Uterus (tissue), 4 donors: Measurements from ENCODE around the gene CHST1. TPM values are rescaled to one million over a fixed set of nuclear protein-coding genes. Genes with fewer than 3 reads are reported as not detected.

Experiments used
- DNase-seq, 2 donors: peaks; one replicate each; pipeline ENCODE4 v3.0.0-alpha.2; 2019 to 2020
- H3K27ac ChIP-seq, 2 donors: fragments of 200-600 bp; sonication (generic); 1 replicate in 1 of 2; 2 replicates in 1 of 2; pipeline ENCODE4 v1.5.1; 2016 to 2018
- H3K27me3 ChIP-seq, 2 donors: fragments of 200-600 bp; sonication (generic); one replicate each; pipeline ENCODE4 v1.5.1; 2018 to 2019; ENCODE audit warnings: control low read depth in 1 of 2
- H3K36me3 ChIP-seq, 2 donors: fragments of 200-600 bp; sonication (generic); one replicate each; pipeline ENCODE4 v1.5.1; 2019; ENCODE audit warnings: control low read depth in 1 of 2
- H3K4me1 ChIP-seq, 2 donors: fragments of 200-600 bp; sonication (generic); one replicate each; pipeline ENCODE4 v1.5.1; 2018 to 2019; ENCODE audit warnings: control low read depth in 1 of 2
- H3K4me3 ChIP-seq, 2 donors: fragments of 200-600 bp; sonication (generic); 1 replicate in 1 of 2; 2 replicates in 1 of 2; pipeline ENCODE4 v1.5.1; 2018 to 2019; ENCODE audit warnings: mild to moderate bottlenecking in 1 of 2
- H3K9me3 ChIP-seq, 2 donors: fragments of 200-600 bp; sonication (generic); one replicate each; pipeline ENCODE4 v1.5.1; 2019; ENCODE audit warnings: control low read depth in 1 of 2
- CTCF ChIP-seq, 4 experiments: fragments of 200-600 bp in 2 of 4; fragments of 450-650 bp in 2 of 4; sonication (generic) in 2 of 4; IDR thresholded peaks; one replicate each; pipeline ENCODE4 v1.5.1; 2016 to 2019; ENCODE audit warnings: antibody characterized with exemption in 4 of 4, mild to moderate bottlenecking in 2 of 4, moderate library complexity in 1 of 4
- POLR2A ChIP-seq, 2 donors: fragments of 450-650 bp; IDR thresholded peaks; one replicate each; pipeline ENCODE4 v1.6.1; 2016; ENCODE audit warnings: antibody characterized with exemption in 2 of 2, mild to moderate bottlenecking in 1 of 2, moderate library complexity in 1 of 2
- intact Hi-C: fragments of 100-400 bp; cut with DNase I; formaldehyde crosslinking; loops from one replicate; pipeline ENCODE4 v1.15.1; 2023; ENCODE audit warnings: low total_unique reads
- total RNA-seq, 4 donors: library from RNA; depleted of rRNA in 3 of 4; stranded (reverse); fragments of >200 nt in 3 of 4; gene quantifications; one replicate each; pipeline versions ENCODE4 v1.1.0 to v1.2.4, GENCODE V29; 2014 to 2023
- donor health status: DM: yes; HTN: yes; CAD: no.

CHST1 gene
- total RNA-seq, 4 donors from 2014 or later = 2.4 to 7.9 (median 5.9) TPM

DNA sequence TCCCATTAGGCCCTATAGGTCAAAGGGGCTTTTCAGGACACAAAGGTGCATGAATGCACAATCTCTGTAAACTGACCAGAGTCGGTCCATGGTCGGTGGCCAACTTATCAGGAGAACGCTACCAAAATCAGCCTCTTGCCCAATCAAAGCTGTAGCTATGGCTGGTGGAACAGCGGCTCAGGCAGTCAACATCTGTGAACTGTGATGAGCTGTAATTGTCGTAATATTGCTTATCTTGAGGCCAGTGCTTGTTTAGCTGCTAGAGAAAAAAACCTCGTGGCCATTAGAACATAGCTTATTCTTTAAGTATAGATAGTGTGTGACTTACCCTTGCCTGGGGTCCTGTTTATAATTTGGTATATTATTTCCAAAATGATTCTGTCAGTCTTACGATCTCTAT lies 14.4 kb upstream of the CHST1 start:
- H3K4me1 ChIP-seq = no peaks in the 10 kb centered on the region
- H3K27ac ChIP-seq = no peak overlapping the region
- H3K36me3 ChIP-seq = no peaks in the 10 kb centered on the region
- TF ChIP-seq POLR2A (IDR thresholded peaks at IDR 0.05) (no peak), CTCF (IDR thresholded peaks at IDR 0.05) (no peak)
- DNase-seq = no peak
- H3K27me3 ChIP-seq = no peaks in the 10 kb centered on the region
- intact Hi-C loops = no loop called here
- H3K4me3 ChIP-seq = no peak overlapping the region
- no peaks in the 10 kb centered on the region for H3K9me3 ChIP-seq

DNA sequence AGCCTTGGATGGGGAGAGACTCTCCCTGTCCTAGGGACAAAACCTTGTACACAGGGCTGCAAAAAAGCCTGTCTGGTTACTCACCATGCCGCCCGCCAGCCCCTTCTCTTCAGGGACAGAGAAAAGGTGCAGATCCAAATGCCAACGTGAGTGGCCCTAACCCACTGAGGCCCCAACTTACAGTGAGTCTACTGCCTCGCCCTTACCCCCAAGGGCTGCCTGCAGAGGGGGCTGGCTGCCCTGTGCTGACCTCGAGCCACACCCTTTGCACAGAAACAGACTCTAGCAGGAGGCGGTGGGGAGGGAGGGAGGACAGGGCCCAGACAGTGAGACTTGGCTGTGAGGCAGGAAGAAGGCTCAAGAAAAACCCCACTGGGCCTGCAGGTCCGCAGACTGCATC lies 13.6 kb upstream of the CHST1 start:
- DNase-seq = no peak
- intact Hi-C loops = no loop called here
- Histone ChIP-seq H3K9me3 (no peaks in the 10 kb centered on the region), H3K27me3 (no peaks in the 10 kb centered on the region), H3K4me1 (no peaks in the 10 kb centered on the region), H3K4me3 (no peak overlapping the region), H3K36me3 (no peaks in the 10 kb centered on the region), H3K27ac (no peak overlapping the region)
- TF ChIP-seq POLR2A (IDR thresholded peaks at IDR 0.05) = no peak
- TF ChIP-seq CTCF (IDR thresholded peaks at IDR 0.05) = no peak

- intact Hi-C loops = no loop called here
- no peaks in the 10 kb centered on the region for H3K27me3 ChIP-seq
- no peaks in the 10 kb centered on the region for H3K4me1 ChIP-seq
- DNase-seq = no peak
- no peak overlapping the region for H3K27ac ChIP-seq
- TF ChIP-seq POLR2A (IDR thresholded peaks at IDR 0.05) = no peak
- no peak for TF ChIP-seq CTCF (IDR thresholded peaks at IDR 0.05)
- no peak overlapping the region for H3K4me3 ChIP-seq
- H3K36me3 ChIP-seq = no peaks in the 10 kb centered on the region
- H3K9me3 ChIP-seq = no peaks in the 10 kb centered on the region
These were observed 12.5 kb upstream of the CHST1 start for GRCh38 chr11:45677770-45678512.

- intact Hi-C loops = no loop called here
- H3K27ac ChIP-seq = no peak overlapping the region
- DNase-seq = no peak
These were observed 11.2 kb upstream of the CHST1 start for GRCh38 chr11:45676522-45677095.

More at GRCh38 chr11:45676522-45677095, 11.2 kb upstream of the CHST1 start:
- Histone ChIP-seq H3K36me3 (no peaks in the 10 kb centered on the region), H3K4me1 (no peaks in the 10 kb centered on the region), H3K27me3 (no peaks in the 10 kb centered on the region), H3K9me3 (no peaks in the 10 kb centered on the region), H3K4me3 (no peak overlapping the region)
- no peak for TF ChIP-seq POLR2A (IDR thresholded peaks at IDR 0.05)
- no peak for TF ChIP-seq CTCF (IDR thresholded peaks at IDR 0.05)
